ENCODE results near the gene SAFB. TPM values are rescaled to one million over a fixed set of nuclear protein-coding genes. Genes with fewer than 3 reads are reported as not detected.

Gene SAFB
- total and polyA plus RNA-seq, 3 donors from 2014 or later, result 83.2 to 220 (median 202) TPM

DNA sequence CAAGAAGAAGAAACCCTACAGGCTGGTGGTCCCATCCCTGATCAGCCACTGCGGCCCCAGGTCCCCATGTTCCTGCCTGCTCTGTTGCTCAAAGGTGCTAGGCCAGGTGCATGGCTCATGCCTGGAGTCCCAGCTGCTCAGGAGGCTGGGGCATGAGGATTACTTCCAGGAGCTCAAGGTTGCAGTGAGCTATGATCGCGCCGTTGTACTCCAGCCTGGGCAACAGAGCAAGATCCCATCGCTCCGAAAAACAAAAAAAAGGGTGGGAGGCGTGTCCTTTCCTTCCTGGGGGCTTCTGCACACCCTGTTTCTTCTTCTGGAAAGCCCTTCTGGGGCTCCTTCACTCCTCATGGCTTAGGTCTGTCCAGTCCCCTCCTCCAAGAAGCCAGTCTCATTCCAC lies 43.2 kb upstream of the SAFB start:
- DNase-seq, result no peak
- H3K36me3 ChIP-seq (ENCODE audit: low read depth, missing control alignments), result no peaks in the 10 kb centered on the region
- no peak overlapping the region for H3K27ac ChIP-seq
- H3K27me3 ChIP-seq, result no peaks in the 10 kb centered on the region
- H3K9me3 ChIP-seq, result no peaks in the 10 kb centered on the region
- no peak overlapping the region for H3K4me3 ChIP-seq
- 92 to 98% methylated on average over 7 of the region's 7 CpGs for WGBS, 2 donors
- TF ChIP-seq, protein P1, sequence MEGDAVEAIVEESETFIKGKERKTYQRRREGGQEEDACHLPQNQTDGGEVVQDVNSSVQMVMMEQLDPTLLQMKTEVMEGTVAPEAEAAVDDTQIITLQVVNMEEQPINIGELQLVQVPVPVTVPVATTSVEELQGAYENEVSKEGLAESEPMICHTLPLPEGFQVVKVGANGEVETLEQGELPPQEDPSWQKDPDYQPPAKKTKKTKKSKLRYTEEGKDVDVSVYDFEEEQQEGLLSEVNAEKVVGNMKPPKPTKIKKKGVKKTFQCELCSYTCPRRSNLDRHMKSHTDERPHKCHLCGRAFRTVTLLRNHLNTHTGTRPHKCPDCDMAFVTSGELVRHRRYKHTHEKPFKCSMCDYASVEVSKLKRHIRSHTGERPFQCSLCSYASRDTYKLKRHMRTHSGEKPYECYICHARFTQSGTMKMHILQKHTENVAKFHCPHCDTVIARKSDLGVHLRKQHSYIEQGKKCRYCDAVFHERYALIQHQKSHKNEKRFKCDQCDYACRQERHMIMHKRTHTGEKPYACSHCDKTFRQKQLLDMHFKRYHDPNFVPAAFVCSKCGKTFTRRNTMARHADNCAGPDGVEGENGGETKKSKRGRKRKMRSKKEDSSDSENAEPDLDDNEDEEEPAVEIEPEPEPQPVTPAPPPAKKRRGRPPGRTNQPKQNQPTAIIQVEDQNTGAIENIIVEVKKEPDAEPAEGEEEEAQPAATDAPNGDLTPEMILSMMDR (IDR thresholded peaks at IDR 0.05), result no peak
- no peak for TF ChIP-seq POLR2A (IDR thresholded peaks at IDR 0.05)
- H3K4me1 ChIP-seq, result peaks cover 5% of the 10 kb centered on the region
- intact Hi-C loops (cut with DNase I; ENCODE audit: low total_unique reads), result loop anchor here (10.0 kb wide), 2 partner anchors 365 to 535 kb away; no protein-coding TSS in a partner anchor

DNA sequence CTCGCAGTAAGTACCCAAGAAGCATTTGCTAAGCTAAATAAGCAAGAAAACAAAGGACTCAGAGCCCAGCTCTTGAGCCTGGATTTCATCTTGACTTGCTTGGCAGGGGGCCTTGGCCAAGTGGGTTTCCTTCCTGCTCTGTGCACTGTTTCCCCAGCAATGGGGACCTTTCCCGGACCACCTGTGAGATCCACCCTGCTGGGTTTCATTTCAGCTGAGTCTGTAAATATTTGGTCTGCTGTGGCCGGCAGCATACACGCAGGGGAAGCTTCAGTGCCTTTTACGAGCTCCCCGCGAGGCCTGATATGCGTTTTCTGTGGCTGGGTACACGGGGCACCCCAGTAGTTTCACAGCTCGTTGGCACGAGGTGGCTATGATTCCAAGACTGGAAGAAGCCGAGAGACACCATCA lies 42.7 kb upstream of the SAFB start:
- TF ChIP-seq, protein P1 (IDR thresholded peaks at IDR 0.05), result no peak
- TF ChIP-seq POLR2A (IDR thresholded peaks at IDR 0.05), result no peak
- peaks cover 5% of the 10 kb centered on the region for H3K4me1 ChIP-seq
- no peaks in the 10 kb centered on the region for H3K36me3 ChIP-seq (ENCODE audit: low read depth, missing control alignments)
- no peaks in the 10 kb centered on the region for H3K27me3 ChIP-seq
- WGBS, 2 donors, result 79 to 81% methylated on average over 11 to 12 of the region's 12 CpGs
- no peaks in the 10 kb centered on the region for H3K9me3 ChIP-seq
- intact Hi-C loops (cut with DNase I; ENCODE audit: low total_unique reads), result loop anchor here (10.0 kb wide), 1 partner anchor 365 kb away; no protein-coding TSS in a partner anchor
- no peak for DNase-seq
- no peak overlapping the region for H3K4me3 ChIP-seq
- no peak overlapping the region for H3K27ac ChIP-seq

DNA sequence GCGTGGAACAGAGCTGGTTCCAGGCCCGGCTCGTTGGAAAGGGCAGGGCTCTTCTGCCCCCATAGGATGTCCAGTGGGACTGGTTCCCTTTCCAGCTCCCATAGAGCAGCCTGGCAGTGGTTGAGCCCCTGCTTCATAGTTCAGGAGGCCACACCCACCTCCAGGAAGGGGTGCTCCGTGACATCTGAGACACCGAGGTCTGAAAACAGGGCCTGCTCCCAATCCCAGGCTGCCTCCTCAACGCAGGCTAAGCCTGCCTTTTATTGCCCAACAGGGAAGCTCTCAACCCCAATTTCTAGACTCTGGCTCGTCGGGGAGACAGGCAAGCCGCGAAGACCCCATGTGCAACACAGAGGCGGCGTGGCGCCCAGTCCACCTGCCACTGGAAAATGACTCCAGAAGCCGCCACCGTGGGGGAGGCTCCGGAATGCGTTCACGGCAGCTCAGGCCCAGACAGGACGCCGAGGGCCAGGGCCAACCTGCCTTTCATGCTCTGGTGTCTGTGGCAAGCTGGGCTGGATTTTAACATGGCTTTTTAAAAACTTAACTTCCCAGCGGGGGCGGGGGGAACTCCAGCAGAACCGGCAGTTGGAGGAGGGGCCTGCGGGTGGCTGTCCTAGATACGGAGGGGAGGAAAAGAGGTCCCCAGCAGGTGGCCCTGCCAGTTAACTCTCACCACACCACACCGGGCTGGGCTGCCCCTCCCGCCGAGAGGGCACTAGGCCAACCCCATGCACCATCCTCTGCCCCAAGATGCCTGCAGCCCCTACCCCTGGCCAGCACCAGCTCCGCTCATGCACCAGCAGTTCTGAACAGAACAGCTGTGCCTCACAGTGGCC lies 37.2 kb upstream of the SAFB start:
- no peak overlapping the region for H3K27ac ChIP-seq
- no peaks in the 10 kb centered on the region for H3K36me3 ChIP-seq (ENCODE audit: low read depth, missing control alignments)
- TF ChIP-seq, protein P1 (IDR thresholded peaks at IDR 0.05), result no peak
- no peak for TF ChIP-seq POLR2A (IDR thresholded peaks at IDR 0.05)
- H3K27me3 ChIP-seq, result no peaks in the 10 kb centered on the region
- 35 to 39% methylated on average over 8 to 29 of the region's 29 CpGs for WGBS, 2 donors
- no peaks in the 10 kb centered on the region for H3K9me3 ChIP-seq
- peaks cover 6% of the 10 kb centered on the region for H3K4me1 ChIP-seq
- DNase-seq, result peak; percentile 46
- intact Hi-C loops (cut with DNase I; ENCODE audit: low total_unique reads), result loop anchor here (10.0 kb wide), 1 partner anchor 371 kb away; no protein-coding TSS in a partner anchor
- H3K4me3 ChIP-seq, result no peak overlapping the region

DNA sequence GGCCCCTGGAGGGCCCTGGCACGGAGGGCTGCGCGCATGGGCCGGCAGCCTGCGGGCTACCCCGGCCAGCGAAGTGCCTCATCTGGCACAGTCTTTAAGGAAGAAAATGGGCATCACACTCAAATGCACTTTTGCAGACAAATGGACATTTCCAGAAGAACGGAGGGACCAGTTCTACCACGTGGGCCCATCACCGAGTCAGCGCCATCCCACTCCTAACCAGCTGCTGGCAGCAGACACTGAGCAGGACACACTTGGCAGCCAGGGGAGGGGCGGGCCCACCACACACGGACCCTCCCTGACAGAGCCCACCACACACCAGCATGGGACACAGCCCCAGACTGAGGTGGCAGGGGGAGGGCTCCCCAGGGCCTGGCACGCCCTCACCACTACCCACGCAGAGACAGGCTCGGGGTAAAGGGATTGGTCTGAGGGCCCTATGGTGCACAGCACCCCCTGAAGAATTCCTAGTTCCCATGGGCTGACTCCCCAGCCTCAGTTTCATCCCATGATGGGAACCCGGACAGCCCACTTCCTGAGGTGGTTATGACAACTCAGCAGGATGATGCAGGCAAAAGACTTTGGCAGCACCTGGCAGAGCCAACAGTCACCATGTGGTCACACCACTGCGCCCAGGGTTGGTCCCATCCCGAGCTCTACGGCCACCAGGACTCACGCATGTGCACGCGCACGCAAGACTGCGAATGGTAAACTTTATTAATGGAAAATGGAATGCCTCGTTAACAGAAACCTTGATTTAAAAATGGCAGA lies 36.4 kb upstream of the SAFB start:
- Histone ChIP-seq H3K27me3 (no peaks in the 10 kb centered on the region), H3K27ac (no peak overlapping the region), H3K36me3 (ENCODE audit: low read depth, missing control alignments) (no peaks in the 10 kb centered on the region), H3K9me3 (no peaks in the 10 kb centered on the region), H3K4me3 (no peak overlapping the region), H3K4me1 (peaks cover 6% of the 10 kb centered on the region)
- intact Hi-C loops (cut with DNase I; ENCODE audit: low total_unique reads), result loop anchor here (10.0 kb wide), 1 partner anchor 372 kb away; no protein-coding TSS in a partner anchor
- 75 to 93% methylated on average over 9 to 26 of the region's 26 CpGs for WGBS, 2 donors
- no peak for TF ChIP-seq POLR2A (IDR thresholded peaks at IDR 0.05)
- TF ChIP-seq, protein P1 (IDR thresholded peaks at IDR 0.05), result no peak
- DNase-seq, result no peak

Data from testis (tissue), 3 donors.